ENCODE data around the gene PPP1R12B.
"Not testable (repeated sequence)": the region's sequence is repeated elsewhere in the genome, so short reads cannot be mapped to it uniquely, and the experiment has no call there.

The PPP1R12B gene

GRCh38 chr1:202410251-202410650, 61.8 kb downstream of the PPP1R12B start:
- not testable (repeated sequence) for H2AFZ ChIP-seq; H3K36me3 ChIP-seq (ENCODE audit: control insufficient read depth, insufficient read depth, low read length); H3K79me2 ChIP-seq; H3K4me1 ChIP-seq; H3K9ac ChIP-seq; H3K9me3 ChIP-seq (ENCODE audit: control insufficient read depth, low read length); H3K4me3 ChIP-seq (ENCODE audit: low read depth, low read length); H3K4me2 ChIP-seq (ENCODE audit: low read length); H3K27me3 ChIP-seq (ENCODE audit: control insufficient read depth, insufficient read depth, low read length)
- peak overlapping the region; percentile 59 for H3K27ac ChIP-seq

GRCh38 chr1:202410854-202411357, 62.4 kb downstream of the PPP1R12B start:
- not testable (repeated sequence) for H3K27me3 ChIP-seq (ENCODE audit: control insufficient read depth, insufficient read depth, low read length); H3K36me3 ChIP-seq (ENCODE audit: control insufficient read depth, insufficient read depth, low read length); H2AFZ ChIP-seq; H3K9me3 ChIP-seq (ENCODE audit: control insufficient read depth, low read length); H3K4me1 ChIP-seq; H3K9ac ChIP-seq; H3K79me2 ChIP-seq; H3K4me3 ChIP-seq (ENCODE audit: low read depth, low read length)
- H3K27ac ChIP-seq = peak overlapping the region; percentile 59
- H3K4me2 ChIP-seq (ENCODE audit: low read length) = peak overlapping the region; percentile 9

GRCh38 chr1:202411422-202411821, 62.9 kb downstream of the PPP1R12B start:
- peak overlapping the region; percentile 59 for H3K27ac ChIP-seq
- H3K9ac ChIP-seq = no peak overlapping the region
- no peak overlapping the region for H3K4me3 ChIP-seq (ENCODE audit: low read depth, low read length)
- TF ChIP-seq CTCF (IDR thresholded peaks at IDR 0.05) = no peak
- no peaks in the 10 kb centered on the region for H3K27me3 ChIP-seq (ENCODE audit: control insufficient read depth, insufficient read depth, low read length)
- no peaks in the 10 kb centered on the region for H3K36me3 ChIP-seq (ENCODE audit: control insufficient read depth, insufficient read depth, low read length)
- no peaks in the 10 kb centered on the region for H3K79me2 ChIP-seq
- H2AFZ ChIP-seq = no peak overlapping the region
- H3K9me3 ChIP-seq (ENCODE audit: control insufficient read depth, low read length) = no peaks in the 10 kb centered on the region
- no peak overlapping the region for H3K4me2 ChIP-seq (ENCODE audit: low read length)
- H3K4me1 ChIP-seq = no peaks in the 10 kb centered on the region

GRCh38 chr1:202412421-202412820, 63.9 kb downstream of the PPP1R12B start:
- H3K4me2 ChIP-seq (ENCODE audit: low read length); H3K27me3 ChIP-seq (ENCODE audit: control insufficient read depth, insufficient read depth, low read length); H3K4me1 ChIP-seq; H3K27ac ChIP-seq; H3K36me3 ChIP-seq (ENCODE audit: control insufficient read depth, insufficient read depth, low read length); H3K4me3 ChIP-seq (ENCODE audit: low read depth, low read length); H3K79me2 ChIP-seq; H3K9me3 ChIP-seq (ENCODE audit: control insufficient read depth, low read length); H2AFZ ChIP-seq; H3K9ac ChIP-seq: not testable (repeated sequence)

- Histone ChIP-seq H2AFZ (no peak overlapping the region), H3K79me2 (no peaks in the 10 kb centered on the region), H3K9ac (no peak overlapping the region), H3K4me3 (ENCODE audit: low read depth, low read length) (no peak overlapping the region), H3K27ac (no peak overlapping the region), H3K9me3 (ENCODE audit: control insufficient read depth, low read length) (no peaks in the 10 kb centered on the region), H3K27me3 (ENCODE audit: control insufficient read depth, insufficient read depth, low read length) (no peaks in the 10 kb centered on the region), H3K36me3 (ENCODE audit: control insufficient read depth, insufficient read depth, low read length) (no peaks in the 10 kb centered on the region), H3K4me2 (ENCODE audit: low read length) (no peak overlapping the region), H3K4me1 (no peaks in the 10 kb centered on the region)
- TF ChIP-seq CTCF (IDR thresholded peaks at IDR 0.05) = no peak
Measured at GRCh38 chr1:202416641-202417040, 68.1 kb downstream of the PPP1R12B start.

GRCh38 chr1:202417141-202417540, 68.6 kb downstream of the PPP1R12B start:
- not testable (repeated sequence) for H3K9ac ChIP-seq; H3K79me2 ChIP-seq; H3K4me1 ChIP-seq; H3K4me2 ChIP-seq (ENCODE audit: low read length); H3K27ac ChIP-seq; H3K9me3 ChIP-seq (ENCODE audit: control insufficient read depth, low read length); H2AFZ ChIP-seq; H3K4me3 ChIP-seq (ENCODE audit: low read depth, low read length); H3K36me3 ChIP-seq (ENCODE audit: control insufficient read depth, insufficient read depth, low read length); H3K27me3 ChIP-seq (ENCODE audit: control insufficient read depth, insufficient read depth, low read length)

GRCh38 chr1:202417762-202418201, 69.3 kb downstream of the PPP1R12B start:
- H3K27me3 ChIP-seq (ENCODE audit: control insufficient read depth, insufficient read depth, low read length); H3K79me2 ChIP-seq; H2AFZ ChIP-seq; H3K9ac ChIP-seq; H3K9me3 ChIP-seq (ENCODE audit: control insufficient read depth, low read length); H3K4me2 ChIP-seq (ENCODE audit: low read length); H3K36me3 ChIP-seq (ENCODE audit: control insufficient read depth, insufficient read depth, low read length); H3K27ac ChIP-seq; H3K4me3 ChIP-seq (ENCODE audit: low read depth, low read length); H3K4me1 ChIP-seq: not testable (repeated sequence)

- H3K4me3 ChIP-seq (ENCODE audit: low read depth, low read length); H3K4me1 ChIP-seq; H3K4me2 ChIP-seq (ENCODE audit: low read length); H3K9me3 ChIP-seq (ENCODE audit: control insufficient read depth, low read length); H3K27me3 ChIP-seq (ENCODE audit: control insufficient read depth, insufficient read depth, low read length); H2AFZ ChIP-seq; H3K9ac ChIP-seq; H3K79me2 ChIP-seq; H3K36me3 ChIP-seq (ENCODE audit: control insufficient read depth, insufficient read depth, low read length); H3K27ac ChIP-seq: not testable (repeated sequence)
Measured at GRCh38 chr1:202419731-202420130, 71.2 kb downstream of the PPP1R12B start.

GRCh38 chr1:202420422-202421094, 72.1 kb downstream of the PPP1R12B start:
- H3K27me3 ChIP-seq (ENCODE audit: control insufficient read depth, insufficient read depth, low read length); H3K9me3 ChIP-seq (ENCODE audit: control insufficient read depth, low read length); H3K36me3 ChIP-seq (ENCODE audit: control insufficient read depth, insufficient read depth, low read length); H3K27ac ChIP-seq; H3K4me3 ChIP-seq (ENCODE audit: low read depth, low read length); H3K4me2 ChIP-seq (ENCODE audit: low read length); H2AFZ ChIP-seq; H3K79me2 ChIP-seq; H3K4me1 ChIP-seq; H3K9ac ChIP-seq: not testable (repeated sequence)

All from parathyroid adenoma (tissue), 2 donors.